Neural crest cell (in vitro differentiated cells): Measurements from ENCODE around the gene CPEB2. TPM values are rescaled to one million over a fixed set of nuclear protein-coding genes. Genes with fewer than 3 reads are reported as not detected.

ENCODE experiments used
- DNase-seq: peaks from one replicate; pipeline ENCODE4 v3.0.0; 2021; ENCODE audit warnings: low read depth, mixed read lengths, low spot score
- H3K27ac Mint-ChIP-seq: one replicate; pipeline ENCODE4 v1.8.0; 2021; ENCODE audit warnings: mild to moderate bottlenecking, mixed read lengths; ENCODE audit not compliant: unreplicated experiment
- H3K27me3 Mint-ChIP-seq: 2 replicates; pipeline ENCODE4 v1.8.0; 2021; ENCODE audit warnings: low read depth, mild to moderate bottlenecking, mixed read lengths
- H3K36me3 Mint-ChIP-seq: 2 replicates; pipeline ENCODE4 v1.8.0; 2021; ENCODE audit warnings: low read depth, mild to moderate bottlenecking, mixed read lengths
- H3K4me1 Mint-ChIP-seq: 2 replicates; pipeline ENCODE4 v1.8.0; 2021; ENCODE audit warnings: mixed read lengths
- H3K4me3 Mint-ChIP-seq: one replicate; pipeline ENCODE4 v1.8.0; 2021; ENCODE audit warnings: mild to moderate bottlenecking, mixed read lengths
- H3K9me3 Mint-ChIP-seq: 2 replicates; pipeline ENCODE4 v1.8.0; 2021; ENCODE audit warnings: mixed read lengths
- CTCF ChIP-seq: fragments of 200-600 bp; sonication (generic); conservative IDR thresholded peaks from 2 replicates; pipeline ENCODE4 v1.5.0; 2021; ENCODE audit warnings: antibody characterized with exemption, mild to moderate bottlenecking
- total RNA-seq: library from RNA; stranded (reverse); gene quantifications from 2 replicates; pipeline ENCODE4 v1.2.1, GENCODE V29; 2021

The CPEB2 gene
- total RNA-seq, 1 donor from 2014 or later = 5.1 TPM

DNA sequence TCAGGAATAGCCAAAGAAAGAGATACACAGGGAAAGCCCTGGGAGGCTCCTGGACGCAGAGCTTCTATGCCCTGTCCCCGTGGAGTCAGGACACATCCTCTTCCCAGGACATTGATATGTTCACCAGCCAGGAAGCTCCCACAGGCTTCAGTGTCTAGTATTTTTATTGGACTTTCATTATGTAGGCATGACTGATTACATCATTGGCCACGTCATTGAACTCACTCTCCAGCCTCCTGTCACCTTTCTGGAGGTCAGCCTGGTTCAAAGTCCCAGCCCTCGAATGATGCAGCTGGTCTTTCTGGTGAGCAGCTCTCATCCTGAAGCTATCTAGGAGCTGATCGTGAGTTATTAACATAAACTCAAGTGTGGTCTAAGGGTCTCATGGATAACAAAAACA, 104.1 kb downstream of the CPEB2 start:
- Mint-ChIP-seq H3K4me1 (no peaks in the 10 kb centered on the region), H3K27me3 (no peaks in the 10 kb centered on the region), H3K27ac (no peak overlapping the region), H3K36me3 (peaks cover 3% of the 10 kb centered on the region), H3K9me3 (peaks cover 4% of the 10 kb centered on the region), H3K4me3 (no peak overlapping the region)
- DNase-seq = no peak
- no peak for TF ChIP-seq CTCF

GRCh38 chr4:15109600-15109999, 107.3 kb downstream of the CPEB2 start:
- no peak for TF ChIP-seq CTCF
- Mint-ChIP-seq H3K4me1 (no peaks in the 10 kb centered on the region), H3K36me3 (no peaks in the 10 kb centered on the region), H3K27me3 (no peaks in the 10 kb centered on the region), H3K9me3 (no peaks in the 10 kb centered on the region), H3K4me3 (no peak overlapping the region), H3K27ac (no peak overlapping the region)
- DNase-seq = no peak

DNA sequence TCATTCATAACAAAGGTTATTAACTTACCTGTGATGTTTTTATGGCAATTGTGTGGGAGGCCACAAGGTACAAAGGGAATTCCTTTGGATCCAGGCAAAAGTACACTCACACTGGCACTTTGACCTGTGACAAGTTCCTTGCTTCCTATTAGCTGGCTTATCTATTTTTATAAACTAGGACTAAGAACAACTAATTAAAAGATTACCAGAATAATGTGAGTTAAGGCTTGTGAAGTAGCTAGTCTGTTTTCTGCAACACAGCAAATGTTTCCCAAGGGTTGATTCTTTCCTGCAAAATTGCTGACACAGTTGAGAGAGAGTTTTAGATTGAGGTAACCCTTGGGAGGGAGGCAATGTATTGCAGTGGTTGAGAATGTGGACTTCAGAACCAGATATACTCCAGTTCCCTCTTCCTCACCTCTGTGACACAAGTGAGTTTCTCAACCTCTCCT, 107.9 kb downstream of the CPEB2 start:
- Mint-ChIP-seq H3K4me3 (no peak overlapping the region), H3K9me3 (peaks cover 2% of the 10 kb centered on the region), H3K36me3 (peaks cover 2% of the 10 kb centered on the region), H3K4me1 (no peaks in the 10 kb centered on the region), H3K27ac (no peak overlapping the region), H3K27me3 (no peaks in the 10 kb centered on the region)
- no peak for DNase-seq
- TF ChIP-seq CTCF = no peak

- Mint-ChIP-seq H3K4me3 (no peak overlapping the region), H3K9me3 (peaks cover 2% of the 10 kb centered on the region), H3K36me3 (peaks cover 4% of the 10 kb centered on the region), H3K27ac (no peak overlapping the region), H3K4me1 (no peaks in the 10 kb centered on the region), H3K27me3 (no peaks in the 10 kb centered on the region)
- no peak for DNase-seq
- no peak for TF ChIP-seq CTCF
These were observed 114.3 kb downstream of the CPEB2 start for GRCh38 chr4:15116509-15117079.

GRCh38 chr4:15117270-15117946, 115.1 kb downstream of the CPEB2 start:
- Mint-ChIP-seq H3K4me1 (no peaks in the 10 kb centered on the region), H3K9me3 (peaks cover 2% of the 10 kb centered on the region), H3K27ac (no peak overlapping the region), H3K4me3 (no peak overlapping the region), H3K27me3 (no peaks in the 10 kb centered on the region), H3K36me3 (peaks cover 4% of the 10 kb centered on the region)
- no peak for TF ChIP-seq CTCF
- DNase-seq = no peak
